GM23248 (cell line): ENCODE results near the gene CNIH1.

Experiments
- EZH2 ChIP-seq: fragments of 200-600 bp; sonication (generic); IDR thresholded peaks from 2 replicates; pipeline ENCODE4 v1.6.1; 2018; ENCODE audit warnings: antibody characterized with exemption, mild to moderate bottlenecking; ENCODE audit not compliant: insufficient read depth, poor library complexity, severe bottlenecking
- EZH2phosphoT487 ChIP-seq: fragments of 200-600 bp; sonication (generic); IDR thresholded peaks from 2 replicates; pipeline ENCODE4 v1.6.1; 2018; ENCODE audit warnings: antibody characterized with exemption, moderate library complexity, mild to moderate bottlenecking, low read depth; ENCODE audit not compliant: insufficient read depth

- TF ChIP-seq EZH2phosphoT487 (no peak), EZH2 (no peak)
Observed at GRCh38 chr14:54475911-54476310, 34.7 kb upstream of the CNIH1 start.
